Suprapubic skin (tissue), 4 donors: ENCODE data around the gene BPHL.
"Not testable (repeated sequence)": the region's sequence is repeated elsewhere in the genome, so short reads cannot be mapped to it uniquely, and the experiment has no call there.

ENCODE experiments used
- CTCF ChIP-seq, 2 donors: fragments of 200-600 bp in 1 of 2; fragments of 450-650 bp in 1 of 2; sonication (generic) in 1 of 2; IDR thresholded peaks; one replicate each; pipeline ENCODE4 v1.5.1; 2016 to 2019; ENCODE audit warnings: antibody characterized with exemption in 2 of 2, mild to moderate bottlenecking in 1 of 2, moderate library complexity in 1 of 2
- EP300 ChIP-seq: sonication (generic); formaldehyde crosslinking; IDR thresholded peaks from one replicate; pipeline ENCODE4 v1.6.1; 2017; ENCODE audit warnings: antibody characterized with exemption
- POLR2A ChIP-seq, 2 donors: fragments of 450-650 bp; IDR thresholded peaks; one replicate each; pipeline ENCODE4 v1.6.1; 2017; ENCODE audit warnings: antibody characterized with exemption in 2 of 2, mild to moderate bottlenecking in 2 of 2, moderate library complexity in 2 of 2
- POLR2AphosphoS5 ChIP-seq, 3 donors: sonication (generic); formaldehyde crosslinking; IDR thresholded peaks; one replicate each; pipeline ENCODE4 v1.6.1; 2017; ENCODE audit warnings: antibody characterized with exemption in 3 of 3

DNA sequence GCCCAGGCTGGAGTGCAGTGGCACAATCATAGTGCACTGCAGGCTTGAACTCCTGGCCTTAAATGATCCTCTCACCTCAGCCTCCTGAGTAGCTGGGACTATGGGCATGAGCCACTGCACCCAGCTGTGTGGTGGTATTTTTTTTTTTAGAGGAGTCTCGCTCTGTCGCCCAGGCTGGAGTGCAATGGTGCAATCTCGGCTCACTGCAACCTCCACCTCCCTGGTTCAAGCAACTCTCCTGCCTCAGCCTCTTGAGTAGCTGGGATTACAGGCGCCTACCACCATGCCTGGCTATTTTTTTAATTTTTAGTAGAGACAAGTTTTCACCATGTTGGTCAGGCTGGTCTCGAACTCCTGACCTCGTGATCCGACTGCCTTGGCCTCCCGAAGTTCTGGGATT lies 39.6 kb upstream of the BPHL start:
- not testable (repeated sequence) for TF ChIP-seq CTCF (IDR thresholded peaks at IDR 0.05); POLR2AphosphoS5 (IDR thresholded peaks at IDR 0.05); POLR2A (IDR thresholded peaks at IDR 0.05); EP300
